PC-9 (cell line): ENCODE measurements around the gene GALNT16.

Source experiments
- CTCF ChIP-seq: fragments of 200-600 bp; sonication (generic); conservative IDR thresholded peaks from 2 replicates; pipeline ENCODE4 v1.6.1; 2017; ENCODE audit warnings: mixed run types, antibody characterized with exemption, mild to moderate bottlenecking, moderate library complexity
- EZH2 ChIP-seq: fragments of 200-600 bp; sonication (generic); IDR thresholded peaks from 2 replicates; pipeline ENCODE4 v1.8.0; 2017; ENCODE audit warnings: antibody characterized with exemption, low read depth

GRCh38 chr14:69372146-69372545 lies 112.2 kb downstream of the GALNT16 start:
- TF ChIP-seq EZH2 (no peak), CTCF (no peak)
